Measurements from ENCODE around the gene CNTNAP5. TPM values are rescaled to one million over a fixed set of nuclear protein-coding genes. Genes with fewer than 3 reads are reported as not detected.

Gene CNTNAP5
- polyA plus RNA-seq, 4 donors = 0.04 to 0.19 (median 0.04) TPM; not detected in 1

DNA sequence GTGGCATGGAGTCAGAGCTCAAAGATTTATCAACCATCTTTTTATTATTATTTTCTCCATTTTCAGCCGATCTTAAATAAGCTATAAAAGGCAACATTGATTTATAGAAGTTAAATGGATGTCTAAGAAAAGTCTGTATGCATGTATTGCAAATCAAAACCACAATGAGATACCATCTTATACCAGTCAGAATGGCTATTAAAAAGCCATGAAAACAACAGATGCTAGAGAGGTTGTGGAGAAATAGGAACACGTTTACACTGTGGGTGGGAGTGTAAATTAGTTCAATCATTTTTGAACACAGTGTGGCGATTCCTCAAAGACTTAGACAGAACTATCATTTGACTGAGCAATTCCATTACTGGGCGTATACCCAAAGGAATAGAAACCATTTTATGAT lies 731.0 kb downstream of the CNTNAP5 start:
- no peak for DNase-seq (ENCODE audit: low read depth in 4 of 4, low spot score in 3 of 4)

DNA sequence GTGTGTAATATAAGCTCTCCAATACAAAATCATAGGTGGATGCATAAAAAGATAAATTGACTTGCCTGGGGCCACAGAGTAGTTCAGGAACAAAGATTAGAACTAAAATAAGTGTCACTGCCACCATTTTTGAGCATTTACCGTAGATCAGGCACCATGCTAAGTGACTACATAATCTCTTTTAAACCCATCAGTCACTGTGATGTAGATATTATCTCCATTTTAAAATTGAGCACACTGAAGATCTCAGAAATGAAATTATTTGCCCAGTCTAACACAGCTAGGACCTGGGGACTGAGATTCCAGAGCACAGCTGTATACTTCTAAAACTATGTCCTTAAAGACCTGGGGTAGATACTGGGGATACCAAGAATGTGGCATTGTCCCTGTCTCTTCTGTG lies 737.3 kb downstream of the CNTNAP5 start:
- no peak for DNase-seq (ENCODE audit: low read depth in 4 of 4, low spot score in 3 of 4)

DNA sequence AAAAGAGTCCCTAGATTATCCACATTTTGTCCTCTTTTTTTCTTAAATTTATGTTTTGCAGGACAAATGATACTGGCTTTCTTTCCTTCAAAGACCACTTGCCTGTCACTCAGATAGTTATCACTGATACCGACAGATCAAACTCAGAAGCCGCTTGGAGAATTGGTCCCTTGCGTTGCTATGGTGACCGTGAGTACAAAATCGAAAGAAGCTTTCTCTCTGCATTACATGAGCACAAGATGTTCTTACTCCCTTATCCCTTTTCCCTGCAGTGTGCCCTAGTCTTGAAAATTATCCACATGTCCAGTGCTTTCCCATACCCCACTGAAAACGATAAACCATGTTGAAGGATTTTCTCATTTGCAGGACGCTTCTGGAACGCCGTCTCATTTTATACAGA lies 738.5 kb downstream of the CNTNAP5 start:
- DNase-seq (ENCODE audit: low read depth in 4 of 4, low spot score in 3 of 4) = no peak

DNA sequence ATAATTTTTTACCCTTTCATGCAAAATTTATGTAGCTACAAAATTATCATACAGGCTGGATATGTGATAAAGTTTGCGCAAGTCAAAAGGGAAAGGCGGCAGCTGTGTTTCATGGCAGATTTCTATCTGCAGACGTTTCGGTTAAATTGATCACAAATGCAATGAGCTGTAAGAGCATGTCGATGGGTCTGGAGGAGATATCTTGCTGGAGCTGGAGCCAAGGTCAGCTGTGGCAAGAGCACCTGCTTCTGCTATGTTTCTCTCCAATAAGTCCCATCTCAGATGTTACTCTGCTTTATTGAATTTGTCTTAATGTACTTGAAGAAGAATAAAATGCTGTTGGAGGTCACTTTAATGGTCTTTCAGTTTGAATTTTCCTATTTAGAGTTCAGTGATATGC lies 749.7 kb downstream of the CNTNAP5 start:
- DNase-seq (ENCODE audit: low read depth in 4 of 4, low spot score in 3 of 4) = no peak

DNA sequence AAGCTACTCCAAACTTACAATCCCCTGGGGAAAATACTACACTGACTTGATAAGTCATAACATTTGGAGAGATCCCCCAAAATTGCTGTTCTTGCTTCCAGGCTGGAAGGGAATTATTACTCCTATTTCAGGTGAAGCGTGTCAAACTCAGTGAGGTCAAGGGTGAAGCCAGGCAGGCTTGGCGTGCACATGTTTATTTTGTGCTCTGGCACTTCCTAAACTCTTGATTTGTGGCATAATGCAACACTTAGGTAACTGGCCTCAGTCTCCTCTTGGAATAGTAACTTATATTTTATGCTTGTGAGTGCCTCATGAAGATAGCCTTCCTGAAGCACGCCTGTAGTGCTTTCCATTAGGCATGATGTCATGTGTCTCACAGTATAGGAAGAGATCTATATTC lies 751.2 kb downstream of the CNTNAP5 start:
- no peak for DNase-seq (ENCODE audit: low read depth in 4 of 4, low spot score in 3 of 4)

DNA sequence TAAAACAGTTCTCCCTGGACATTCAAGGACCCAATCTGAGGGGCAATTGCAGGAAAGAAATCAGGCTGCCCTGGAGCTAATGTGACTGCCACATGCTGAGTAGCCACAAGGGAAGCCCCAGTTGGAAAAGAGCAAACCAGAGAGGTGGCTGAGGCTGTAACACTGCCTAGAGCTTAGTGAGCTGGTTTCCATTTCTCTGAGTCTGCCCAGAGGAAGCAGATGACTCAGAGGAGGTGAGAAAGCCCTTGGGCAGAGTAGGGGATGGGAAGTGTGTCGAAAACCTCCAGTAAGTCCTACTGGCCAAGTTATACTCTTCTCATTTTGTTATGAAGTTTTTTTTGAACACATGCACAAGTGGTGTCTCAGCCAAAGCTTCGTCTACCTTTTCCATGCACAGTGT lies 753.0 kb downstream of the CNTNAP5 start:
- no peak for DNase-seq (ENCODE audit: low read depth in 4 of 4, low spot score in 3 of 4)

DNA sequence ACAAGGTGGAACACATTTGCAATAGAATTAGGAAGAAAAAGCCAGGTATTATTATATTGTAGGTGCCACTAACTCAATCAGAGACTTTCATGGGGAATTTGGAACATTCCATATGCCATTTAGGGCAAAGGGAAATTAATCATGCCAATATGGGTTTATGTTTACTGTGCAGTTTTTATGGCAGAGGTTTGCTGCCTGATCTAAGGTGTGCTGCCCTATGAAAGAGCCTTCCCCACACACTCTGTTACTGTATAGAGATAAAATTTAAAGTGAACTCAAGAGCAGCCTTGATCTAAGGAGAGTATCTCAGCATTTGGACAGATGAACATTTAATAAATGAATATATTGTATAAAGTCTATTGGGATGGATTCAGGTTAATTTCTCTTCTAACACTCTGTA lies 771.6 kb downstream of the CNTNAP5 start:
- DNase-seq (ENCODE audit: low read depth in 4 of 4, low spot score in 3 of 4) = no peak

DNA sequence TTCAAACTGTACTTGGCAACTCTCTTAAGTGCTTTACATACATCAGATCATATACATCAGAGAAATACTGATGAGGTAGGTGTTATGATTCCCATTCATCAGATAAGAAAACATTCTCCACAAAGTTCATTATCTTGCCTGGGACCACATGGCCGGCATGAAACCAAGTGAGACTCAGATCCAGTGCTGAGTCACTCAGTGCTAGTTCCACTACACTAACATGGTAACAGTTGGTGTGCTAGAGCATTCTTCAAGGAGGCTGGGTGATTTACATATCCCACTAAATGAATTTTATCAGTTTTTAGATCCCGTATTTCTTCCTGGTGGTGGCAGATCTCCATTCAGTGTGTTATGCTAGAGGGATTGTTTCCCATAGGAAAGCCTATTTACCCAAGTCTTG lies 772.0 kb downstream of the CNTNAP5 start:
- no peak for DNase-seq (ENCODE audit: low read depth in 4 of 4, low spot score in 3 of 4)

DNA sequence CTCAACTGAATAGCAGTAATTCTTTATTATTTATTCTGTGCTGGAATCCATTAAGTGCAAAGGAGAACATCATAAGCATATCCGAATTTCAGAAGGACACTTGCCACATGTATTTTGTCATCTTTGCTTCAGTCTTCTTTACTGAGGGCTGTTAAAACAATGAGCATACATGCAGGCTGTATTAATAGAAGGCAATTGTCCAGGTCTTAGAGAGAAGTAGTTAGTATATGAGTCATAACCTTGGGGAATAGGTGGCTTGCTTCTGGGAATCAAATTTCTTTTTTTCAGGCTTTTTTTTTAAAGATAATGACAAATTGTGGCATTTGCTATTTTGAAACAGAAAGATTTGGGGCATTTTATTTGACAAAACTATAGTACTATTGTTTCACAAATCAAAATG lies 773.5 kb downstream of the CNTNAP5 start:
- DNase-seq (ENCODE audit: low read depth in 4 of 4, low spot score in 3 of 4) = no peak

DNA sequence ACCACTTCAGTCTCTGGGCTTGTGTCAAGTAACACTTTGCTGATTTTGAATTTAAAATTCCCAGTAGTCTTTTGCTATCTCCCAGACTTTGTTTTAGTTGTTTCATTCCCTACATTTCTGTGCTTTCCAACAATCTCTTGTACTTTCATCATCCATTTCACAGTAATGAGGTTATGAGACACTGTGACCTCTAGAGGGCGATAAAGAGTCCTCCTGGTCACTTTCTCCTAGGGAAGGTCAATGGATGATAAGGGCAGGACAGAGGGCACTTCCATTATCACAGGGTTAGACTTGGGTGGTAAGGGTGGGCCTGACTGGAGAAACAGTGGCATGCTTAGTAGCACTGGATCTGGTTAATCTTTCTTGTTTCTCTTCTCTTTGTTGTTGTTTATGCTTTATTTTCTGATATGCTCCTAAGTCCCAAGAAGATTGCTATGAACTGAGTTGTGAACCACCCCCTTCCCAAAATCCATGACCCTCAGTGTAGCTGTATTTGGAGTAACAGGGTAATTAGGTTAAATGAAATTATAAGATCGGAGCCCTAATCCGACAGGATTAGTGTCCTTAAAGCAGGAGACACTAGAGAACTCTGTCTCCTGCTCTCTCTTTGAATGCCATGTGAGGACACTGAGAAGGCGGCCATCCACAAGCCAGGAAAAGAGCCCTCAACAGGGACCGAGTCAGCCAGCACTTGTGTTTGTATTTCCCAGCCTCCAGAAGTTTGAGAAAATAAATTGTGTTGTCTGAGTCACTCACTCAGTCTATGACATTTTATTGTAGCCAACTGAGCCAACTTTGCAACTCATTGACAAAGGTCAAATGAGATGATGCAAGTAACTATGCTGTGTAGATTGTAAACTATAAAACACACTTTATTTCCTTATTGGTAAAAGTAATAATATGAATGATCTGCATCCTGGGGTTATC lies 779.2 kb downstream of the CNTNAP5 start:
- DNase-seq (ENCODE audit: low read depth in 4 of 4, low spot score in 3 of 4) = peak in 1 of 4 donors; percentile 7

DNA sequence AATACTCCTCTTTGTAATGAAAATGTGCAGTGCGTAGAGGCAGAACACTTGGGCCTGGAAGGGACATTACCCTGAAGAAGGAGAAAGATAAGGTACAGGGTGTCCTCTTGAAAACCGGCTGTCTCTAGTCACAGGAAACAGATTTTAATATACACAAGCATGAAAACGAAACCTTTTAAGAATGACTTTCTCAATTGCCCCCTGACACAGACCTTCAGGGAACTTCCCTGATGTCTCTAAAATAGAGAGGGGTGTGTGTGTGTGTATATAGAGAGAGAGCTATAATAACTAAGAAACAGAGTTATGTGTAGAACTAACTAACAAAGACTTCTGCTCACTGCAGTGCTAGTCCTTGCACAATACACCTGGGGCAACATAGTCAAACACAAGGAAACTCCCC lies 780.0 kb downstream of the CNTNAP5 start:
- DNase-seq (ENCODE audit: low read depth in 4 of 4, low spot score in 3 of 4) = no peak

DNA sequence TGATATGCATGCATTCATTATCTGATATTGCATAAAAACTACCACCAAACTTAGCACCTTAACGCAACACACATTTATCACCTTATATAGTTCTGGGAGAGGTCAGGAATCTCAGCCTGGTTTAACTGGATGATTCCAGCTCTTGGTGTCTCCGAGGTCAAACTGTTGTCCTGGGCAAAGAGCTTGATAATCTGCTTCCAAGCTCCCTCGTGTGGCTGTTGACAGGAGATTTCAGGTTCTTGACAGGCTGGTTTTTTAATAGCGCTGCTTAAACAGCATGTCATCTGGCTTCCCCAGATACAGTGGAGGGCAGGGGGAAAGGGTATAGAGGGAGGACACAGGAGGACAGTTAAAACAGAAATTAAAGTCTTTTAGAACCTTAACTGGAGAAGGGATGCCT lies 785.0 kb downstream of the CNTNAP5 start:
- DNase-seq (ENCODE audit: low read depth in 4 of 4, low spot score in 3 of 4) = peak in 3 of 4 donors; percentile 5 to 19 (median 14)

DNA sequence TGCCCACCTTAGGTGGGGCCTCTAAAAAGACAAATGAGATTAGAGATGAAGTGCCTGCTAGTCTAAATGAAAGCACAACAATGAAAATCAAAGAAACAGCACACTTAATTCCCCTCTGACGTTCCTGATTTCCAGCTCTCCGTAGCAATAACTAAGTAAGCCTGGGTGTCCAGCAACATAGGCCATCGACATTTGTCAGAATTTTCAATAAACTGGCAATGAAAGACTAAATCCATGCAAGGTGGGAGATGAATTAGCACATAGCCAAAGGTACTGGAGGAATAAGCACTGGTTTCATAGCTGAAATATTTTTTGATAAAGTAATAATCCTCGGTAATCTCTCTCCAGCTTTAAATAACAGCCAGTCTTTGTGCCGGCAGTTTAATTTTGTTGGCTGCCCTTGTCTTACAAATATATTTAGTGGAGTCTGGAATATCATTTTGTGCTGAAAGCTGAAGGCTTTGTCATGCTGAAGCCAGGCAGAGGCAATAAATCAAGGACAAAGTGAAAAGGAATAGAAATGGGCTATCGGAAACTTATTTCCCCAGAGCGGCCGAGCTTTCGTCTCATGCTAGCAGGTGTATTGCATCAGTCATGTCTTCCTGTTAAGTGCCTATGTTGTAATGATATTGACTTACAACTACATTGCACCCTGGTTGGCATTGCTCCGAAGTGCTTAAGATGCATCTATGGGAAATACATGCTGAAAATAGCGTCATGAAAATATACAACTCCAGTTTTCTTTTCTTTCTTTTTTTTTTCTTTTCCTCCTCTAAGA lies 790.1 kb downstream of the CNTNAP5 start:
- no peak for DNase-seq (ENCODE audit: low read depth in 4 of 4, low spot score in 3 of 4)

DNA sequence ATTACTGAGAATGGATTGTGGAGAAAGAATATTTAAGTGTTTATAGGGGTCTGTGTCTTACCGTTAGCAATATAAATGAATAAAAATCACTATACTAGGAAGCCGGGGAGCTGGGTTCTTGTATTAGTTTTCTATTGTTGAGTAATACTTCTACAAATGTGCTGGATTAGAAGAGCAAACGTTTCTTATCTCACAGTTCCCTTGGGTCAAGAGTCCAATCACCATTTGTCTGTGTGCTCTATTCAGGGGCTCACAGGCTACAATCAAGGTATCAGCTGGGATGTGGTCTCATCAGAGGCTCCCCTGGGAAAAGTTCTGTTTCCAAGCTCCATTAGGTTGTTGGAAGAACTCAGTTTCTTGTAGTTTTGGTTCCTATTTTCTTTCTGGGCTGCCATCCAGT lies 790.9 kb downstream of the CNTNAP5 start:
- no peak for DNase-seq (ENCODE audit: low read depth in 4 of 4, low spot score in 3 of 4)

DNA sequence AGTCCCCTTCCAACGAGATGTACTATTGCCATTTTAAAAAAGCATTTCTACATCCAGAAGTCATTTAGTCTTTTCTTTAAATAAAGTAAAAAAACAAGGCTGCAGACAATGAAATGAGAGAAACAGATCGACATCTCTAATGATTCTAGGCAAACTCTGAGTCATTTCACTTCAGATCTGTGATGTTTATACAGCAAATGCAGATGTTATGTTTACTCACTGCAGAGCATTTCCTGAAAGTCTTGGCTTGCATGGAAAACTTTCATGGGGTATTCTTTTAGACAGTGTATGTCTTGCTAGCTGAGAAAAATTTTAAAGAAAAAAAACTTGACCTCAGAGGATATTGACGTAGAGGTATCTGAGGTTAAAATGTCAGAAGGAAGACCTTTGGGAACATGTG lies 797.4 kb downstream of the CNTNAP5 start:
- DNase-seq (ENCODE audit: low read depth in 4 of 4, low spot score in 3 of 4) = no peak

DNA sequence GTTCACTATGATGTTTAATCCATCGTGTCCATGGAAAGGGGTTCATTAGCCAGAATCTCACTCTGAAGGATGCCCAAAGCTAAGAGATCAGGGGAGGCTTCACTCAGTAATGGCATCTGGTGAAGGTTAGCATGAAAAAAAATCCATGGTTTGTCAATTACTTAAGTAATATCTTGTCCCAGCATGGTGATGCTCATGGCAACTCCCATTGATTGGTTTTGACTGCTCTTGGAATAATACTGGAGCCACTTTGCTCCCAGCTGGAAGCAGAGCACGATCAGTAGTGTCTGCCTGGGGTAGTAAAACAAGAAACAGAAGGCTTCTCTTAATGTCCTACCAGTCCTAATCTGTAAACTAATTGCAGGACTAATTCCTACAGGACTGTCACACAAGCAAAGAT lies 799.4 kb downstream of the CNTNAP5 start:
- DNase-seq (ENCODE audit: low read depth in 4 of 4, low spot score in 3 of 4) = no peak

DNA sequence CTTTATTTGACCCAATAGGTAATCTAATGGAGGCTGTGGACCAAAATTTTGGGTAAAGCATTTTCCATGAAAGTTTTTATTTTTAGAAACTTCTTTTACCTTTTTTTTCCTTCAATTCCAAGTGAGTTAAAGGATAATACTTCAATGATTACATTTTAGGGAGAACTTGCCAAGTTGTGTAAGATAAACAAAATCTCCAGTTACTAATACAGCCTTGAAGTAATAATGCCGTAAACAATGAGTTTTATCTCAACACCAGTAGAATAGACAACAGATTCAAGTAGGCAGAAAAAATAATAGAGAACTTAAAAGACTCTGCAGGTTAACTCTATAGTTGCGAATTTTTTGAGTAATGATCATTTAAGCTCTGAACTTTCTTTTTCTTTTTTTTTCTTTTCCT lies 807.4 kb downstream of the CNTNAP5 start:
- DNase-seq (ENCODE audit: low read depth in 4 of 4, low spot score in 3 of 4) = no peak

DNA sequence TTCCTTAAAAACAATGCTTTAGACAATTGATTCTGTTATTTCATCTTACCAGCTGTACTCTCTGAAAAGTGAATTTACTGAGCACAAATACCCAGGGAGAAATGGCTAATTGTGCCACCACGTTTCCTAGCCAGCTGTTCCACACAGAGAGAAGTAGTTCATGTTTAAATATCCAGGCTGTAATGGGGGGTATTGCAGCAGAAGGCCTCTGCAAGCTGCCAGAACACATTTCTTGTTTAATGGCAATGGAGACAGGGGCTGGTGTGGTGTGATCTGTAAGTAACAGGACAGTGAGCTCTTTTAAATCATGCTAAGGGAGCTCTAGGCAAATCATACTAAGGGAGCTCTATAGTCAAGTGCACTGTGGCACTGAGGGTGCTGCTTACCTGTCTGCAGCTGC lies 809.2 kb downstream of the CNTNAP5 start:
- DNase-seq (ENCODE audit: low read depth in 4 of 4, low spot score in 3 of 4) = no peak

DNA sequence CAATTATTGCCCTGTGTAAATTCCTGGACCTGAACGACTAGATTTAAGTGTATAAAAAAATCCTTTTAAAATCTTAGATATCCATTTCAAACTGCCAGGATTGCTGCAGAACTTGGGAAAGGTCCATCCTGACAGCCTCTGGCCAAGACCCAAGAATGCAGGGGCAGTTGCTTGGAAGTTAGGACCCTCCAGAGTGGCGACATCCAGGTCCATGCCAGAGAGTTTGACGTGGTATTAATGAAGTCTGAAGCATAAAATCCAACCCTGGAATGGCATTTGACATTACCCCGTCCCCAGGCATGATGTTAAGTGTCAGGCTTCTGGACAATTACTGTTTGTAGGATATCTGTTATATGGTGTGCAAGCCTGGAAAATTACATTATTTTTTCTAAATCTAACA lies 810.2 kb downstream of the CNTNAP5 start:
- no peak for DNase-seq (ENCODE audit: low read depth in 4 of 4, low spot score in 3 of 4)

DNA sequence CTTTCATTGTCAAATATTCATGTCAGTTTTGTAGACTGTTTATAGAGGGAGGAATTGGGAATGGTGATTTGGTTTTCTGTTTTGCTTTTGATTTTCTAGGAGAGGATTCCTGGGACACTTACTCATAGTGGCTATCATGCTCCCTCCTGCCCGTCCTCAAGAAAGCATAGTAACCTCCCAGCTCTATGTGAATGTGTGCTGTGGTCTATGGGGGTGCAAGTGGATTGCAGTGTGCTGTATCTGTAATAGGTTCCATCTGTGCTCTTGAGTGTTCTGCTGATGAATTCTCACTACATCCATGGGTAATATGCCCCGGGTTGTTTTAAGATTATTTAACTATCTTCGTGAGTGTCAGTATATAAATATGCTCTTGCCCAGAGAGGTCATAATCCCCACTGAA lies 811.3 kb downstream of the CNTNAP5 start:
- no peak for DNase-seq (ENCODE audit: low read depth in 4 of 4, low spot score in 3 of 4)

DNA sequence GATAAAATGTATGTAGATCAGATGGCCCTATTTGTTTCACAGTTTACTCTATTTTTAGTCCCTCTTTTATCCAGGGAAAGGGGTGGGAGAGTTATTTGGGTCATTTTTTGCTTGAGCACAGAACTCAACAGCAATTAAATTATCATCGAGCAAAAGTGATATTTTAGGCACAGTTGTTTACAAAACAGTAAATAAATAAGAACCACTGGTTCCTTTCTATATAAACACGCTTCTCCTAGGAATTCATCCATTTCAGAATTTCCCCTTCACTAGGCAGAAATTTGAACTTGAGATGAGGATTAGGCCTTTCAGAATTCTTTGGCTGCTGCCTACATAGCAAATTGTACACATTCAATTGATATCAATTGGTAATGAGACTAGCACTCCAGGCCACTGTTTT lies 812.4 kb downstream of the CNTNAP5 start:
- no peak for DNase-seq (ENCODE audit: low read depth in 4 of 4, low spot score in 3 of 4)

DNA sequence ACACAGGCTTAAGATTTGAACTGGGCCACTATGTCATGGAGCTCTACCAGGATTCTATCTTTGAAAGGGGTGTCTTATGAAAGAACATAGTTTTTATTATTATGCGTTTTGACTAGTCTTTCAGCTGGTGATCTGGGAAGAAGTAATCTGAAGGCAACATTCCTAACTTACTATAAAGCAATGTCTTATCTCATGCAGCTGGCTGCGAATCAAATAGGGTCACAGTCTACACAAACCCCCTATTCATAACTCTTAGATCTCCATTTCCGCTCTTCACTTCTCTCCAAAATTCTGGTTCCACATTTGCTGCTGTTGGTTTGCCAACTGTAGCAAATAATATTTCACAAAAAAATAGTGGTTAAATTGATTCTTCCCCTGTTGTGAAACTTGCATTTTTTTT lies 813.3 kb downstream of the CNTNAP5 start:
- no peak for DNase-seq (ENCODE audit: low read depth in 4 of 4, low spot score in 3 of 4)

All from right renal pelvis (tissue), 4 donors.